Stimulated activated CD8-positive, alpha-beta memory T cell treated with anti-CD3 and anti-CD28 coated beads, Interleukin-7, amount 100 ng/mL, for 48 hours (primary cell): ENCODE measurements around the gene SAXO2.
"Not testable (repeated sequence)": the region's sequence is repeated elsewhere in the genome, so short reads cannot be mapped to it uniquely, and the experiment has no call there.

Source experiments
- DNase-seq, 2 donors: peaks; one replicate each; pipeline ENCODE4 v3.0.0-alpha.2; 2020; ENCODE audit warnings: low read depth in 1 of 2; ENCODE audit errors: extremely low read depth in 1 of 2

SAXO2 gene

GRCh38 chr15:82284381-82284780 is 21.8 kb downstream of the SAXO2 start:
- DNase-seq: not testable (repeated sequence)

GRCh38 chr15:82286475-82286874 is 23.9 kb downstream of the SAXO2 start:
- not testable (repeated sequence) for DNase-seq

GRCh38 chr15:82288202-82288601 is 25.6 kb downstream of the SAXO2 start:
- DNase-seq: not testable (repeated sequence)

- no peak for DNase-seq
Observed at GRCh38 chr15:82292271-82292670, 29.7 kb downstream of the SAXO2 start.

GRCh38 chr15:82294061-82294690 is 31.6 kb downstream of the SAXO2 start:
- no peak for DNase-seq

GRCh38 chr15:82297546-82297945 is 34.9 kb downstream of the SAXO2 start:
- no peak for DNase-seq

- no peak for DNase-seq
Observed at GRCh38 chr15:82298032-82298431, 35.4 kb downstream of the SAXO2 start.

- DNase-seq: peak; percentile 12 to 46
Observed at GRCh38 chr15:82298520-82298919, 35.9 kb downstream of the SAXO2 start.

GRCh38 chr15:82299511-82299914 is 36.9 kb downstream of the SAXO2 start:
- not testable (repeated sequence) for DNase-seq

- not testable (repeated sequence) for DNase-seq
Observed at GRCh38 chr15:82300326-82300725, 37.7 kb downstream of the SAXO2 start.

GRCh38 chr15:82300883-82301282 is 38.3 kb downstream of the SAXO2 start:
- DNase-seq: no peak

GRCh38 chr15:82301296-82302016 is 38.8 kb downstream of the SAXO2 start:
- no peak for DNase-seq

GRCh38 chr15:82303956-82304777 is 41.5 kb downstream of the SAXO2 start:
- DNase-seq: no peak

GRCh38 chr15:82304778-82305090 is 42.1 kb downstream of the SAXO2 start:
- DNase-seq: no peak

- no peak for DNase-seq
Observed at GRCh38 chr15:82305621-82306048, 43.0 kb downstream of the SAXO2 start.

- DNase-seq: no peak
Observed at GRCh38 chr15:82306791-82307713, 44.4 kb downstream of the SAXO2 start.

- no peak for DNase-seq
Observed at GRCh38 chr15:82307714-82308081, 45.1 kb downstream of the SAXO2 start.

- no peak for DNase-seq
Observed at GRCh38 chr15:82309802-82310201, 47.2 kb downstream of the SAXO2 start.

GRCh38 chr15:82311321-82311720 is 48.7 kb downstream of the SAXO2 start:
- DNase-seq: not testable (repeated sequence)

GRCh38 chr15:82312586-82313349 is 50.1 kb downstream of the SAXO2 start:
- no peak for DNase-seq
